HG02759 (cell line): Measurements from ENCODE around the gene TNFRSF12A.

Experiments
- ATAC-seq: cut with Tn5 transposase; IDR thresholded peaks from one replicate; pipeline ENCODE4 v1.9.1; 2021; ENCODE audit warnings: mild to moderate bottlenecking, moderate library complexity; ENCODE audit not compliant: unreplicated experiment

The TNFRSF12A gene

GRCh38 chr16:2985893-2986355 is 34.2 kb upstream of the TNFRSF12A start:
- ATAC-seq: no peak

DNA sequence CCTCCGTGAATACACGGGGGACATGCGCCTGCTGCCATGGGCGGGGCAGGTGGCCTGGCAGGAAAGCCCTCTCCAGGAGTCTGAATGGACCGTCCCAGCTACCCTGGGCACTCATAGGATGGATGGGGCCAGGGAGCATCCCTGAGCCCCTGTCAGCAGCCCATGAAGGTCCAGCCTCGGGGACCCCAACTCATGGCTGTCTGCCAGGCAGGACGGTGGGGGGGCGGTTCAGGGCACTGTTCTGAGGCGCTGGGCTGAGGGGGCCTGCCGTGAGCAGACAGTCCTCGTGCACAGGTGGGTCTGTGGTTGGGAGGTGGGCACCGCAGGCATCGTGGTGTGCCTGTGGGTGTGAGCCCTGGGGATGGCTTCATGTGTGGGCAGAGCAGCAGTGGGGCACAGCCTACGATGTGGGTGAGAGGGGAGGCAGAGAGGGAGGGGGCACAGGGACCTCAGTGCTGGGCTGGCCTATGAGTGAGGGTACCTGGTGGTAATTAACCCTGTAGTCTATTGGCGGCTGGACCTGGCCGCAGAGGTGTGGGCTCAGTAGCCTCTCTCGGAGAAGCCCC is 33.5 kb upstream of the TNFRSF12A start:
- no peak for ATAC-seq

DNA sequence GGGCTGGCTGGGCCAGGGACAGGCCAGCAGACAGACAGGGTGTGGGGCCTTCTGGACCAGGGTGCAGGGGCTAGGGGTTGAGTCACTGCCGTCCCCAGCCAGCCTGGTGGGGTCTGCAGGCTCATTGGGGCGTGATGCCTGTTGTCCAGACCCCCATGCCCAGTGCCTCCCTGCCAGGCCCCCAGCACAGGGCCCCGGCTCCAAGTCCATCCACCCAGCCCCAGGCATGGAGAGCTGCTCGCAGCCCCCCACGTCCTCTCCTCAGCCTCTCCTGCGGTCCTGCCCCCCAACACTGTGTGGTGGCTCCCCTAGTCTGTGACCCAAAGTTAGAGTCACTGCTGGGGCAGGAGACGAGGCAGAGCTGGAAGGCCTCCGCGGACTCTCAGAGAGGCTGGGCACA is 32.9 kb upstream of the TNFRSF12A start:
- no peak for ATAC-seq

DNA sequence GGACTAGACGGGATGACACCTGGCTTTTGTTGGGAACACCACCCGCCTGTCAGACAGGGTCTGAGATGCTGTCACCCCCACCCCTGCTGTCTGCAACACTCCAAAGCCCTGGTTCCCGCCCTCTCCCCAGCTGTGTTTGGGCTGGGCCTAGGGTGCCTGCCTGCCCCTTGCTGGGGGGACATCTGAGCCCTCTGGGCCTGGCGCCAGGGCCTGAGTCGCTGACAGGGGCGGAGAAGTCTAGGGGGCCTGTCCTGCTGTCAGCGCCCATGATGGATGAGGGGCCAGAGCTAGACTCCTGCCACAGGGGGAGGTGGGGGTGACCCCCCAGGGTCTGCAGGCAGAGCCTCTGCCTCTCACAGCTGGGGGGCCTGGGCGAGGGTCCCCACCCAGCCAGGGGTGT is 32.3 kb upstream of the TNFRSF12A start:
- no peak for ATAC-seq

DNA sequence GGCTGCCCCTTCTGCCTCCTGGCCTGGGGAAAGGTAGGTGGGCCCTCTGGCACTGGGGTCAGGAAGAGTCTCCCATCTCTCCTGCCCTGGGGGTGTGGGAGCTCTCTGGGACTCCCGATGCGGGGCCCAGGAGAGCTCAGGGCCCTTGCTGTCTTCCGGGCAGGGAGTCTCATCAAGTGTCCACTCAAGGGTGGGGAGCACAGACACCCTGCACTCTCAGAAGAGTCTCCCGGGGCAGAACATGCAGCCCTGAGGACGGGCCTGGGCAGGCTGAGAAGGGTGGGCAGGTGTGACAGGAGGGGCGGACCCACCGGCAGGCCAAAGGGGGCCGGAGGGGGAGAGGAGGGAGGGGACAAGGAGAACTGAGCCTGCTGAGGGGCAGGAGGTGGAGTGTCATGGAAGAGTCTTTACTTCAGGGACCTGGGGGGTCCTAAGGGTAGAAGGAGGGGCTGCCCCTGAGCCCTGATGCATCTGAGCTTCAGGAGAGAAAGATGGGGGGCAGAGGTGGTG is 31.5 kb upstream of the TNFRSF12A start:
- no peak for ATAC-seq

DNA sequence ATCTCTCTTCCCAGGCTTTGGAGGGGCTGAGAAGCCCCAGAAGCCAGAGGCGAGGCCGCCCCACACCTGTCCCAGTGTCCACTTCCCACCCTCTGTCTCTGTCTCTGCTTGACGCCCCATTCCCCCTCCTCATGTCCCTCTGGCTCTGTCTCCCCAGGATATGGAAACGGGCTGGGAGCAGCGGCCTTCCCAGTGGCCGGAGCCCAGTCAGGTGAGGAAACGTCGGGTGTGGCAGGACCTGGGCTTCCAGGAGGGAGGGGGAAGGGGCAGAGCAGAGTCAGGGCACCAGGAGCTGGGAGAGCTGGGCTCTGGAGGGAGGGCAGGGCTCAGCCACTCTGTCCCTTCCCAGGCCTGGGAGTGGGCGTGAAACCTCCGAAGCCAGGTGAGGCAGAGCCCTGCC is 29.3 kb upstream of the TNFRSF12A start:
- no peak for ATAC-seq

- ATAC-seq: no peak
Measured at GRCh38 chr16:2991566-2992261, 28.5 kb upstream of the TNFRSF12A start.

- ATAC-seq: no peak
Measured at GRCh38 chr16:2992383-2993081, 27.6 kb upstream of the TNFRSF12A start.

DNA sequence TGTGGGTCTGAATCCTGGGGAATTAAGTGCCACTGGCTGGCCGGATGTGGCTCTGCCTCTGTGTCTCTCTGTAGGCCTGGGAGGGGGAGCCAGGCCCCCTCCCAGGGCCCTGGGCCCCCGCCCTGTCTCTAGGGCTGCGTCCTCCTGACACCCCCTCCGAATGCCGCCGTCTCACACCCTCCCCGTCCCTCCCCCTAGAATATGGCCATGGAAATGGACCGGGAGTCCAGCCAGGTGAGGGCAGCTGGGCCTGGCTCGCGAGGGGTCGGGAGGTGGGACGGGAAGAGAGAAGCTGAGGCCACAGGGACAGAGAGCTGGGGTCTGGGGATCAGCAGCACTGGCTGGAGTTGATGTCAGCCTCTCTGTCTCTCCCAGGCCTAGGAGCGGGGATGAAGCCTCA is 23.9 kb upstream of the TNFRSF12A start:
- ATAC-seq: no peak

DNA sequence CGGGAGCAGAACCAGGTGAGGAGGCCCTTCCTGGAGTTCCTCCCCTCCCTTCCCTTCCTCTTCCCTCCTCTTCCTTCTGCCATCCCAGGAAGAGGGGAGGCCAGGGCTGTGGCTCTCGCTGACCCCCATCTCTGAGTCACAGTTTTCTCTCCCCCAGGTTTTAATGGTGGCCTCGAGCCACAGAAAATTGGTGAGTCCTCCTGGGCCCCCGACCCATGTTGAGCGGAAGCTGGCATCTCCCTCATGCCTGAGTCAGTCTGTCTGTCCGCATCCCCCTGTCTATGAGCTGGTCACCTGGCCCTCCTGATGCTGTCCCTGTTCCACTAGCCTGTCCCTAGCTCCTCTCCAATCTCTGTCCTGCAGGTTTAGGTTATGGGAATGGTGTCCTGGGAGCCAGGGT is 20.2 kb upstream of the TNFRSF12A start:
- ATAC-seq: no peak

- no peak for ATAC-seq
Measured at GRCh38 chr16:3000540-3000939, 19.6 kb upstream of the TNFRSF12A start.

GRCh38 chr16:3001316-3001715 is 18.9 kb upstream of the TNFRSF12A start:
- no peak for ATAC-seq

GRCh38 chr16:3003582-3004270 is 16.4 kb upstream of the TNFRSF12A start:
- ATAC-seq: peak; percentile 92

GRCh38 chr16:3004319-3004718 is 15.8 kb upstream of the TNFRSF12A start:
- ATAC-seq: no peak

DNA sequence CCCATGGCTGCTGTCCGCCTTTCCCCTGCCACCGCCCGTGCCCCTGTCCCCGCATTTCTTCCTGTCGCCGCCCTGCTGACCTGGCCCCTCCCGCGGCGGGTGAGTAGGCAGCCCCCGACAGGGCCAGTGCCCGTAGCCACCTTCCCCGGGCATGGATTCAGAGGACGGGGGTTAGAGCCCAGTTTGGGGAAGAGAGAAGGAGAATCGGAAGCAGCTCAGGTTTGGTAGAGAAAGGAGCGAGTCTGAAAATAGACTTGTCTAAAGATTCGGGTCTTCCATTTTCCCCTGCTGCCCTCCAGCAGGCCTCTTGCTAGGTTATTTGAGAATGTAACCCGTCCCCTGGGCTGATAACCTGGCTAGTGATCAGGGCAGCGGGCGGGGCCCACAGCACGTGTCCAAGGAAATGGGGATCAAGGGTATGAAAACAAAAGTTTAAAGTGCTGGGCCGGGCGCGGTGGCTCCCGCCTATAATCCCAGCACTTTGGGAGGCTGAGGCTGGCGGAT is 15.3 kb upstream of the TNFRSF12A start:
- no peak for ATAC-seq

GRCh38 chr16:3007059-3007956 is 12.9 kb upstream of the TNFRSF12A start:
- no peak for ATAC-seq

- ATAC-seq: no peak
Measured at GRCh38 chr16:3007957-3008689, 12.0 kb upstream of the TNFRSF12A start.

GRCh38 chr16:3008690-3009037 is 11.5 kb upstream of the TNFRSF12A start:
- ATAC-seq: no peak

- ATAC-seq: no peak
Measured at GRCh38 chr16:3009568-3010390, 10.4 kb upstream of the TNFRSF12A start.
